ENCODE measurements around the gene INTS6. TPM values are rescaled to one million over a fixed set of nuclear protein-coding genes. Genes with fewer than 3 reads are reported as not detected.
A peak's percentile ranks its signal among the peaks of the same experiment; 100 is the strongest.

Gene INTS6
- total and polyA plus RNA-seq, 8 donors = 25.0 to 47.3 (median 41.8) TPM

GRCh38 chr13:51397262-51397941, 55.4 kb downstream of the INTS6 start:
- peak in 1 of 4 donors; percentile 6 for DNase-seq
- Histone ChIP-seq H3K27ac (no peak overlapping the region), H3K4me3 (no peak overlapping the region), H3K27me3 (no peaks in the 10 kb centered on the region), H3K36me3 (peaks cover 0 to 8% of the 10 kb centered on the region in 2 donors), H3K4me1 (peaks cover 0 to 21% of the 10 kb centered on the region in 2 donors), H3K9me3 (no peaks in the 10 kb centered on the region)
- no peak for TF ChIP-seq CTCF (IDR thresholded peaks at IDR 0.05)
- ATAC-seq = peak; percentile 84
- intact Hi-C loops (cut with DNase I) = no loop called here

- no peaks in the 10 kb centered on the region for H3K9me3 ChIP-seq
- ATAC-seq (peak; percentile 17), DNase-seq (no peak)
- TF ChIP-seq CTCF (IDR thresholded peaks at IDR 0.05) = no peak
- H3K36me3 ChIP-seq = peaks cover 0 to 10% of the 10 kb centered on the region in 2 donors
- H3K4me3 ChIP-seq = no peak overlapping the region
- peaks cover 0 to 21% of the 10 kb centered on the region in 2 donors for H3K4me1 ChIP-seq
- H3K27me3 ChIP-seq = no peaks in the 10 kb centered on the region
- no peak overlapping the region for H3K27ac ChIP-seq
- intact Hi-C loops (cut with DNase I) = no loop called here
These were observed 56.5 kb downstream of the INTS6 start for GRCh38 chr13:51396352-51396751.

GRCh38 chr13:51394724-51395123, 58.1 kb downstream of the INTS6 start:
- peaks cover 0 to 10% of the 10 kb centered on the region in 2 donors for H3K36me3 ChIP-seq
- peaks cover 0 to 21% of the 10 kb centered on the region in 2 donors for H3K4me1 ChIP-seq
- intact Hi-C loops (cut with DNase I) = no loop called here
- ATAC-seq (no peak), DNase-seq (no peak)
- no peak for TF ChIP-seq CTCF (IDR thresholded peaks at IDR 0.05)
- H3K4me3 ChIP-seq = no peak overlapping the region
- H3K27ac ChIP-seq = no peak overlapping the region
- H3K9me3 ChIP-seq = no peaks in the 10 kb centered on the region
- H3K27me3 ChIP-seq = no peaks in the 10 kb centered on the region

GRCh38 chr13:51385114-51385513, 67.7 kb downstream of the INTS6 start:
- ATAC-seq (no peak), DNase-seq (no peak)
- TF ChIP-seq CTCF (IDR thresholded peaks at IDR 0.05) = no peak
- Histone ChIP-seq H3K4me1 (no peaks in the 10 kb centered on the region), H3K27ac (no peak overlapping the region), H3K4me3 (no peak overlapping the region), H3K9me3 (no peaks in the 10 kb centered on the region), H3K36me3 (peaks cover 0 to 28% of the 10 kb centered on the region in 2 donors), H3K27me3 (no peaks in the 10 kb centered on the region)
- intact Hi-C loops (cut with DNase I) = no loop called here

GRCh38 chr13:51380269-51380668, 72.6 kb downstream of the INTS6 start:
- intact Hi-C loops (cut with DNase I) = no loop called here
- H3K27ac ChIP-seq = no peak overlapping the region
- ATAC-seq (peak; percentile 96), DNase-seq (peak in 1 of 4 donors; percentile 39)
- H3K9me3 ChIP-seq = no peaks in the 10 kb centered on the region
- no peak overlapping the region for H3K4me3 ChIP-seq
- TF ChIP-seq CTCF (IDR thresholded peaks at IDR 0.05) = no peak
- no peaks in the 10 kb centered on the region for H3K4me1 ChIP-seq
- H3K27me3 ChIP-seq = no peaks in the 10 kb centered on the region
- H3K36me3 ChIP-seq = peaks cover 0 to 66% of the 10 kb centered on the region in 2 donors

Data from left lung (tissue), 10 donors.